Endothelial cell (in vitro differentiated cells): ENCODE results near the gene IL5. TPM values are rescaled to one million over a fixed set of nuclear protein-coding genes. Genes with fewer than 3 reads are reported as not detected.

Experiments used
- DNase-seq: peaks from one replicate; pipeline ENCODE4 v3.0.0; 2021; ENCODE audit warnings: low spot score
- H3K27ac Mint-ChIP-seq: one replicate; pipeline ENCODE4 v1.8.0; 2021; ENCODE audit warnings: mixed read lengths, inconsistent platforms; ENCODE audit not compliant: unreplicated experiment
- H3K27me3 Mint-ChIP-seq: one replicate; pipeline ENCODE4 v1.8.0; 2021; ENCODE audit warnings: mild to moderate bottlenecking, moderate library complexity, mixed read lengths, inconsistent platforms; ENCODE audit not compliant: unreplicated experiment
- H3K36me3 Mint-ChIP-seq: one replicate; pipeline ENCODE4 v1.8.0; 2021; ENCODE audit warnings: mild to moderate bottlenecking, low read depth, mixed read lengths, inconsistent platforms; ENCODE audit not compliant: unreplicated experiment
- H3K4me1 Mint-ChIP-seq: one replicate; pipeline ENCODE4 v1.8.0; 2021; ENCODE audit warnings: mild to moderate bottlenecking, mixed read lengths, inconsistent platforms; ENCODE audit not compliant: unreplicated experiment
- H3K4me3 Mint-ChIP-seq: one replicate; pipeline ENCODE4 v1.8.0; 2021; ENCODE audit warnings: mild to moderate bottlenecking, mixed read lengths, inconsistent platforms; ENCODE audit not compliant: unreplicated experiment
- H3K9me3 Mint-ChIP-seq: one replicate; pipeline ENCODE4 v1.8.0; 2021; ENCODE audit warnings: mixed read lengths, inconsistent platforms; ENCODE audit not compliant: unreplicated experiment
- CTCF ChIP-seq: fragments of 200-600 bp; sonication (generic); IDR thresholded peaks from one replicate; pipeline ENCODE4 v1.5.0; 2021; ENCODE audit warnings: antibody characterized with exemption; ENCODE audit not compliant: unreplicated experiment
- total RNA-seq: library from RNA; stranded (reverse); fragmentation: NEBNext Ultra II Directional; extraction: Animal tissue kit (Norgen Biotek cat#: 25700); gene quantifications from one replicate; pipeline ENCODE4 v1.2.1, GENCODE V29; 2021; ENCODE audit not compliant: unreplicated experiment

IL5 gene
- total RNA-seq, 1 donor from 2014 or later: not detected

- peak; percentile 85 for TF ChIP-seq CTCF
Measured at GRCh38 chr5:132500931-132501628, 42.2 kb downstream of the IL5 start.

DNA sequence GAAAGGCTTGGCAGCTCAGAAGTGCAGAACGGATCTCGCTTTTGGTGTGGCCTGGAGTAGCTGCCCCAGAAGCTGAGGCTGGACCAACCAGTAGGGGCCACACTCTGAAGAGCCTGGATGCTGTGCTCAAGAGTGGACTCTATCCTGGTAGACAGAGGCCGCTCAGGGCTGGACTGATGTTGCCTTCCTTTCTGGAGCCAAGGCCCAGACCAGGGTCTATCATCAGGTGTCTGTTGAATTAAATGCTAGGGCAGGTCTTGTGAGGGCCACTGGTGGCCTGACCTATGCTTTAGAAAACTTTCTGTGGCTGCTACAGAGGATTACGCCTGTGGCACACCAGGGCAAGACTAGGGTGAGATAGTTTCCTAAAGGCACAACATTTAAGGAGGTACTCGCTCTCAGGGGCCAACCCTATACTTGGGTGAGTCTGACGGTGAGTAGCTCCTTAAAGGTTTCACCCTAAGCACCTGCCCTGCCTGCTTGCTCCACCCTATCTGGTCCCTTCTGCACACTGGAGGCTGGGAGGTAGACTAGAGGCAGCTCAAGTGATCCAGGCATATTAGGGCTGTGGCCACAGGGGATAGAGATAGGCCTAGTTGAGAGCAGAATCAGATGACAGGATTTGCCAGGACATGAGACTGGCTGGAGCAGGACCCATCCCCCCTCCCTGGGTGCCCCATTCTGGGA, 42.9 kb downstream of the IL5 start:
- no peak for TF ChIP-seq CTCF
- Mint-ChIP-seq H3K9me3 (no peaks in the 10 kb centered on the region), H3K27ac (no peak overlapping the region), H3K27me3 (peaks cover 6% of the 10 kb centered on the region), H3K36me3 (no peaks in the 10 kb centered on the region), H3K4me3 (no peak overlapping the region), H3K4me1 (no peaks in the 10 kb centered on the region)
- DNase-seq: no peak

More at GRCh38 chr5:132500931-132501628, 42.2 kb downstream of the IL5 start:
- Mint-ChIP-seq H3K27ac (no peak overlapping the region), H3K4me1 (no peaks in the 10 kb centered on the region), H3K36me3 (no peaks in the 10 kb centered on the region), H3K4me3 (no peak overlapping the region), H3K27me3 (peaks cover 6% of the 10 kb centered on the region), H3K9me3 (no peaks in the 10 kb centered on the region)
- DNase-seq: peak; percentile 57

DNA sequence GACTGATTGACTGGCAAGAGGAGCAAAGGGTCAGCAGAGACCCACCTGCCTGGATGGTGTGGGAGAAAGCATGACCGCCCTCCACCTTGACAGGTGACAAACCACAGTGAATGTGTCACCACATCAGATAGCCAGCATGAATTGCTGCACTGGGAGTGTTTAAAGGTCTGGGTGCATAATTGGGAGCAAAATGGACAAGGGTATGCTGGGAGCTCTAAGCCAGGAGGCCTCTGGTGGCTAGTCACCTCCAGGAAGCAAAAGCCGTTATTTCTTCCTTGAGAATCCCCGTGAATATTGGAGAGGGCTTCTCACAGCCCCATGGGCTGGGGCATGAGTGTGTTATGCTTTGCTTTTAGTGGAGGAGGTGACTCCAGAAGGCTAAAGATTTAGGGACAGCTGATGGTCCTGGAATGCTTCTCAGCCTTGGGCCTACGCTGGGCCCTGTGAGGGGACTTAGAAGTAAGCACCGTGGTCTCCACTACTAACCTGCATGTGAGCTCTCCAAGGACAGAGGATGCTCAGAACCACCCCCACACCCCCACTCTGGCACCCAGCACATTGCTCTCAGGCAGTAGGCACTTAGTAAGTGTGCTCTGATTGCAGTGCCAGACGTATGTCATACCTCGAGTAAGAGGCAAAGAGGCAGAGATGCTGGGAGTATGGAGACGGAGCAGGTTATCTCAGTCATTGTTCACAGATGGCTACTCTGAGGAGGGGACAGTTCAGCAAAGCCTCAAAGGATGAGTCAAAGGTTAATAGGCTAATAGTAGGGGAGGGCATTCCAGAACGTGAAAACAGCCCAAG, 43.7 kb downstream of the IL5 start:
- H3K36me3 Mint-ChIP-seq: no peaks in the 10 kb centered on the region
- H3K4me1 Mint-ChIP-seq: no peaks in the 10 kb centered on the region
- H3K27me3 Mint-ChIP-seq: peaks cover 6% of the 10 kb centered on the region
- DNase-seq: no peak
- H3K4me3 Mint-ChIP-seq: no peak overlapping the region
- no peaks in the 10 kb centered on the region for H3K9me3 Mint-ChIP-seq
- no peak for TF ChIP-seq CTCF
- H3K27ac Mint-ChIP-seq: no peak overlapping the region

- H3K4me1 Mint-ChIP-seq: no peaks in the 10 kb centered on the region
Measured at GRCh38 chr5:132498686-132499271, 44.5 kb downstream of the IL5 start.

More at GRCh38 chr5:132498686-132499271, 44.5 kb downstream of the IL5 start:
- no peak for TF ChIP-seq CTCF
- Mint-ChIP-seq H3K9me3 (no peaks in the 10 kb centered on the region), H3K36me3 (no peaks in the 10 kb centered on the region), H3K27ac (no peak overlapping the region), H3K4me3 (no peak overlapping the region), H3K27me3 (peaks cover 8% of the 10 kb centered on the region)
- no peak for DNase-seq
